Adrenal gland (tissue), 12 donors: Measurements from ENCODE around the gene UGT2A3. TPM values are rescaled to one million over a fixed set of nuclear protein-coding genes. Genes with fewer than 3 reads are reported as not detected.
"Not testable (repeated sequence)": the region's sequence is repeated elsewhere in the genome, so short reads cannot be mapped to it uniquely, and the experiment has no call there.

Experiments used
- DNase-seq, 7 donors: peaks; one replicate each; pipeline ENCODE4 v3.0.0-alpha.2; 2019 to 2020
- H3K27ac ChIP-seq, 5 donors: fragments of 200-600 bp; sonication (generic) in 4 of 5; 1 replicate in 3 of 5; 2 replicates in 2 of 5; pipeline versions ENCODE4 v1.5.1 to v1.8.0; 2016 to 2020; ENCODE audit warnings: mild to moderate bottlenecking in 1 of 5
- H3K27me3 ChIP-seq: fragments of 200-600 bp; 2 replicates; pipeline ENCODE4 v1.8.0; 2021
- H3K36me3 ChIP-seq, 2 donors: fragments of 200-600 bp; replicated peaks in 1 of 2; 1 replicate in 1 of 2; 2 replicates in 1 of 2; pipeline versions ENCODE4 v1.5.1 to v1.8.0; 2018 to 2022
- H3K4me1 ChIP-seq, 2 donors: fragments of 200-600 bp; replicated peaks in 1 of 2; 1 replicate in 1 of 2; 2 replicates in 1 of 2; pipeline versions ENCODE4 v1.5.1 to v1.8.0; 2018 to 2021
- H3K4me3 ChIP-seq, 4 donors: fragments of 200-600 bp; sonication (generic) in 3 of 4; one replicate each; pipeline ENCODE4 v1.5.1; 2016 to 2018
- H3K9me3 ChIP-seq, 3 donors: fragments of 200-600 bp; sonication (generic) in 1 of 3; replicated peaks in 1 of 3; 1 replicate in 2 of 3; 2 replicates in 1 of 3; pipeline versions ENCODE4 v1.5.1 to v1.8.0; 2016 to 2021
- POLR2A ChIP-seq, 2 donors: fragments of 450-650 bp; IDR thresholded peaks; one replicate each; pipeline ENCODE4 v1.6.1; 2017; ENCODE audit warnings: antibody characterized with exemption in 2 of 2, mild to moderate bottlenecking in 2 of 2, moderate library complexity in 1 of 2
- WGBS, 4 donors: extraction: QIAGEN DNeasy Blood & Tissue Kit in 2 of 4; methylation state at CpG; one replicate each; pipeline versions ENCODE4 v1.1.5 to v1.1.7; 2013 to 2017; 5-methylcytosine and 5-hydroxymethylcytosine counted together
- intact Hi-C, 2 donors: fragments of 100-400 bp; cut with DNase I; formaldehyde crosslinking; loops; one replicate each; pipeline versions ENCODE4 v1.14.1 to v1.15.0; 2022 to 2023
- polyA plus RNA-seq, 3 donors: library from polyadenylated mRNA; stranded (reverse); fragments of 200-250 nt in 2 of 3; fragments of 350-450 nt in 1 of 3; fragmentation: Illumina TruSeq in 1 of 3; extraction: RNeasy Lipid Tissue Mini Kit (QIAGEN cat#74804) in 1 of 3; gene quantifications; one replicate each; pipeline ENCODE4 v1.2.3, GENCODE V29; 2013 to 2014
- total RNA-seq, 9 donors: library from RNA; depleted of rRNA in 4 of 9; stranded (reverse); fragments of >200 nt in 4 of 9; fragments of 120-200 nt in 1 of 9; fragmentation: NEBNext Ultra II Directional in 1 of 9; extraction: Animal tissue kit (Norgen Biotek cat#: 25700) in 1 of 9; gene quantifications; one replicate each; pipeline versions ENCODE4 v1.1.0 to v1.2.4, GENCODE V29; 2013 to 2023
- TF ChIP-seq, protein P1 (sequence below), 6 experiments: fragments of 450-650 bp in 4 of 6; fragments of 200-600 bp in 2 of 6; sonication (generic) in 1 of 6; IDR thresholded peaks; 1 replicate in 5 of 6; 2 replicates in 1 of 6; pipeline versions ENCODE4 v1.5.1 to v1.8.0; 2016 to 2021; ENCODE audit warnings: antibody characterized with exemption in 6 of 6, mild to moderate bottlenecking in 2 of 6, moderate library complexity in 1 of 6
- donor health status: healthy with polysubstance abuse.
- donor health status: Bipolar disorder and iron deficiency.
- donor health status: DM: yes; HTN: yes; CAD: no.
- donor health status: DM: no; HTN: no; CAD: no.
- donor health status: DM: no; HTN: no; CAD: no.
- donor health status: DM: yes; HTN: yes; CAD: no.

The UGT2A3 gene
- total and polyA plus RNA-seq, 12 donors = 0.11 to 0.22 TPM; not detected in 10

GRCh38 chr4:68960294-68961163 lies 8.9 kb upstream of the UGT2A3 start:
- Histone ChIP-seq H3K36me3 (no peaks in the 10 kb centered on the region), H3K27ac (no peak overlapping the region), H3K4me3 (no peak overlapping the region), H3K27me3 (no peaks in the 10 kb centered on the region), H3K4me1 (no peaks in the 10 kb centered on the region), H3K9me3 (no peaks in the 10 kb centered on the region)
- WGBS, 4 donors = 78 to 92% (median 88%) methylated on average over 2 of the region's 2 CpGs
- DNase-seq = no peak
- intact Hi-C loops = no loop called here
- TF ChIP-seq, protein P1, sequence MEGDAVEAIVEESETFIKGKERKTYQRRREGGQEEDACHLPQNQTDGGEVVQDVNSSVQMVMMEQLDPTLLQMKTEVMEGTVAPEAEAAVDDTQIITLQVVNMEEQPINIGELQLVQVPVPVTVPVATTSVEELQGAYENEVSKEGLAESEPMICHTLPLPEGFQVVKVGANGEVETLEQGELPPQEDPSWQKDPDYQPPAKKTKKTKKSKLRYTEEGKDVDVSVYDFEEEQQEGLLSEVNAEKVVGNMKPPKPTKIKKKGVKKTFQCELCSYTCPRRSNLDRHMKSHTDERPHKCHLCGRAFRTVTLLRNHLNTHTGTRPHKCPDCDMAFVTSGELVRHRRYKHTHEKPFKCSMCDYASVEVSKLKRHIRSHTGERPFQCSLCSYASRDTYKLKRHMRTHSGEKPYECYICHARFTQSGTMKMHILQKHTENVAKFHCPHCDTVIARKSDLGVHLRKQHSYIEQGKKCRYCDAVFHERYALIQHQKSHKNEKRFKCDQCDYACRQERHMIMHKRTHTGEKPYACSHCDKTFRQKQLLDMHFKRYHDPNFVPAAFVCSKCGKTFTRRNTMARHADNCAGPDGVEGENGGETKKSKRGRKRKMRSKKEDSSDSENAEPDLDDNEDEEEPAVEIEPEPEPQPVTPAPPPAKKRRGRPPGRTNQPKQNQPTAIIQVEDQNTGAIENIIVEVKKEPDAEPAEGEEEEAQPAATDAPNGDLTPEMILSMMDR (IDR thresholded peaks at IDR 0.05) = no peak
- TF ChIP-seq POLR2A (IDR thresholded peaks at IDR 0.05) = no peak

DNA sequence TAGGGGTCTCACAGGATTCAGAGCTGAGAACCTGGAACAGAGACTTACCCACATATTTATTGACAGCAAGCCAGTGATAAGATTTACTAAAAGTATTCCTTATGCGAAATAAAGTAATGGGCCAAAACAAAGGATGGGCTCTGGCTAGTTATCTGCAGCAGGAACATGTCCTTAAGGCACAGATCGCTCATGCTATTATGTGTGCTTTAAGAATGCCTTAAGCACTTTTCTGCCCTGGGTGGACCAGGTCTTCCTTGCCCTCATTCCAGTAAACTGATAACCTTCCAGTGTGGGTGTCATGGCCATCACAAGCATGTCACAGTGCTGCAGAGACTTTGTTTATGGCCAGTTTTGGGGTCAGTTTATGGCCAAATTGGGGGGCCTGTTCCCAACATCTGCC lies 7.5 kb upstream of the UGT2A3 start:
- H3K4me3 ChIP-seq, H3K27me3 ChIP-seq, H3K27ac ChIP-seq, H3K9me3 ChIP-seq, DNase-seq, H3K4me1 ChIP-seq, H3K36me3 ChIP-seq, intact Hi-C loops: not testable (repeated sequence)
- WGBS, 4 donors = 77 to 88% (median 85%) methylated on average over 2 of the region's 2 CpGs

- H3K27me3 ChIP-seq = no peaks in the 10 kb centered on the region
- no peaks in the 10 kb centered on the region for H3K9me3 ChIP-seq
- no peak for DNase-seq
- no peak overlapping the region for H3K27ac ChIP-seq
- H3K4me3 ChIP-seq = no peak overlapping the region
- WGBS, 4 donors = 61 to 75% (median 64%) methylated on average over 3 of the region's 3 CpGs
- no peaks in the 10 kb centered on the region for H3K36me3 ChIP-seq
- TF ChIP-seq, protein P1 (IDR thresholded peaks at IDR 0.05) = no peak
- TF ChIP-seq POLR2A (IDR thresholded peaks at IDR 0.05) = no peak
- intact Hi-C loops = no loop called here
- H3K4me1 ChIP-seq = no peaks in the 10 kb centered on the region
Measured at GRCh38 chr4:68954126-68954525, 2.5 kb upstream of the UGT2A3 start.

GRCh38 chr4:68953056-68953596 lies 1.5 kb upstream of the UGT2A3 start:
- intact Hi-C loops = no loop called here
- H3K4me1 ChIP-seq = no peaks in the 10 kb centered on the region
- H3K27me3 ChIP-seq = no peaks in the 10 kb centered on the region
- no peak overlapping the region for H3K4me3 ChIP-seq
- TF ChIP-seq POLR2A (IDR thresholded peaks at IDR 0.05) = no peak
- TF ChIP-seq, protein P1 (IDR thresholded peaks at IDR 0.05) = no peak
- H3K27ac ChIP-seq = no peak overlapping the region
- DNase-seq = no peak
- no peaks in the 10 kb centered on the region for H3K36me3 ChIP-seq
- no peaks in the 10 kb centered on the region for H3K9me3 ChIP-seq
- WGBS, 4 donors = 48 to 68% (median 63%) methylated on average over 2 of the region's 2 CpGs
